Measurements from ENCODE around the gene POLE. TPM values are rescaled to one million over a fixed set of nuclear protein-coding genes. Genes with fewer than 3 reads are reported as not detected.

The POLE gene
- total and polyA plus RNA-seq, 4 donors, result 7.6 to 39.2 (median 19.7) TPM

GRCh38 chr12:132668191-132669088, 18.7 kb downstream of the POLE start:
- Histone ChIP-seq H3K27me3 (ENCODE audit: control insufficient read depth in 4 of 4, insufficient read depth in 4 of 4, low read length in 3 of 4) (no peaks in the 10 kb centered on the region), H3K4me1 (ENCODE audit: control insufficient read depth in 4 of 4, insufficient read depth in 4 of 4, low read length in 3 of 4) (peaks cover 7 to 18% (median 13%) of the 10 kb centered on the region in 4 donors), H3K9me3 (ENCODE audit: control insufficient read depth in 4 of 4, low read length in 3 of 4) (no peaks in the 10 kb centered on the region), H3K9ac (ENCODE audit: low read depth in 1 of 2, low read length in 2 of 2) (no peak overlapping the region), H3K4me3 (ENCODE audit: low read depth in 1 of 3, low read length in 3 of 3) (no peak overlapping the region), H3K27ac (ENCODE audit: low read depth in 1 of 2, low read length in 2 of 2) (no peak overlapping the region), H3K36me3 (ENCODE audit: control insufficient read depth in 4 of 4, insufficient read depth in 3 of 4, low read depth in 1 of 4, low read length in 3 of 4) (peaks cover 14 to 59% (median 29%) of the 10 kb centered on the region in 4 donors)
- 97% methylated on average over 30 of the region's 30 CpGs for WGBS
- no peak for TF ChIP-seq EGR1 (IDR thresholded peaks at IDR 0.05; ENCODE audit: low read depth in 2 of 2)
- TF ChIP-seq NR2F2 (IDR thresholded peaks at IDR 0.05), result no peak
- TF ChIP-seq HNF4A (conservative IDR thresholded peaks at IDR 0.05), result no peak
- TF ChIP-seq ATF3 (IDR thresholded peaks at IDR 0.05), result no peak
- TF ChIP-seq JUND (IDR thresholded peaks at IDR 0.05), result no peak
- no peak for TF ChIP-seq HNF4G (IDR thresholded peaks at IDR 0.05)
- no peak for TF ChIP-seq CTCF (IDR thresholded peaks at IDR 0.05; ENCODE audit: low read depth, low read length, missing input control)
- no peak for TF ChIP-seq RXRA (IDR thresholded peaks at IDR 0.05)
- no peak for TF ChIP-seq REST (IDR thresholded peaks at IDR 0.05)
- TF ChIP-seq GABPA (IDR thresholded peaks at IDR 0.05 in 1 of 2, conservative IDR thresholded peaks at IDR 0.05 in 1 of 2), result no peak
- no peak for TF ChIP-seq YY1 (IDR thresholded peaks at IDR 0.05)
- no peak for TF ChIP-seq ZBTB33 (IDR thresholded peaks at IDR 0.05)
- TF ChIP-seq FOXA1 (IDR thresholded peaks at IDR 0.05), result no peak
- no peak for TF ChIP-seq SP1 (IDR thresholded peaks at IDR 0.05)
- TF ChIP-seq RAD21 (IDR thresholded peaks at IDR 0.05), result no peak
- no peak for TF ChIP-seq FOXA2 (IDR thresholded peaks at IDR 0.05)
- no peak for TF ChIP-seq MAX (IDR thresholded peaks at IDR 0.05)
- TF ChIP-seq TAF1 (conservative IDR thresholded peaks at IDR 0.05), result no peak
- no peak for DNase-seq (ENCODE audit: low spot score)
